HCT116 (cell line): ENCODE results near the gene CRIM1. TPM values are rescaled to one million over a fixed set of nuclear protein-coding genes. Genes with fewer than 3 reads are reported as not detected.

Experiments
- ATAC-seq: fragments of 200-7000 bp; cut with Tn5 transposase; 2 replicates; pipeline ENCODE4 v1.9.1; 2020; ENCODE audit warnings: mild to moderate bottlenecking, moderate library complexity
- BruUV-seq: library from RNA; stranded (reverse); fragments of 400-500 nt; replicated peaks from 2 replicates; lab custom pipeline; 2021; lab: Mats Ljungman, UMichigan
- CTCF ChIA-PET: fragments of 300-600 bp; sonication (Branson Sonifier 250); formaldehyde crosslinking; loops from one replicate; lab custom pipeline; 2021; ENCODE audit warnings: antibody characterized with exemption; lab: Charles Lee
- POLR2A ChIA-PET: fragments of 300-600, 350-600 bp; sonication (Branson Sonifier 250); formaldehyde crosslinking; loops from one replicate; lab custom pipeline; 2021; ENCODE audit warnings: antibody characterized with exemption; lab: Charles Lee
- RAD21 ChIA-PET, 2 experiments: fragments of 300-600 bp; sonication (Branson Sonifier 250); formaldehyde crosslinking; loops; one replicate each; lab custom pipeline; 2023; ENCODE audit warnings: low total read pairs in 2 of 2; ENCODE audit not compliant: uncharacterized antibody in 2 of 2, unreplicated experiment in 2 of 2, low non-redundant PET in 1 of 2; lab: Charles Lee
- DNase-seq: peaks from one replicate; pipeline ENCODE4 v3.0.0-alpha.2; 2010; ENCODE audit warnings: low read depth, low spot score
- H2AFZ ChIP-seq: fragments of 200-600 bp; shearing (Covaris generic), sonication (generic); 2 replicates; pipeline ENCODE4 v1.6.1; 2017; ENCODE audit warnings: low read depth, mixed run types, mixed read lengths, antibody characterized with exemption, low read length; ENCODE audit not compliant: poor library complexity, severe bottlenecking
- H3K27ac ChIP-seq: 2 replicates; pipeline ENCODE4 v1.5.1; 2012; ENCODE audit warnings: low read depth, low read length
- H3K27me3 ChIP-seq: fragments of 200-600 bp; sonication (generic); 2 replicates; pipeline ENCODE4 v1.6.1; 2016; ENCODE audit warnings: mixed run types, low read length, mixed read lengths; ENCODE audit not compliant: insufficient read depth
- H3K36me3 ChIP-seq, 2 experiments: fragments of 200-500 bp in 1 of 2; fragments of 200-600 bp in 1 of 2; sonication (Bioruptor generic) in 1 of 2; sonication (generic) in 1 of 2; 2 replicates each; pipeline versions ENCODE4 v1.5.1 to v1.6.1; 2014 to 2016; ENCODE audit warnings: low read length in 2 of 2, inconsistent platforms in 1 of 2, mixed read lengths in 1 of 2, mixed run types in 1 of 2; ENCODE audit not compliant: insufficient read depth in 2 of 2, control insufficient read depth in 1 of 2
- H3K4me1 ChIP-seq, 2 experiments: fragments of 200-600 bp in 1 of 2; sonication (generic) in 1 of 2; 2 replicates each; pipeline versions ENCODE4 v1.5.1 to v1.6.1; 2012 to 2017; ENCODE audit warnings: low read length in 2 of 2, inconsistent platforms in 1 of 2, mild to moderate bottlenecking in 1 of 2, mixed read lengths in 1 of 2, mixed run types in 1 of 2, moderate library complexity in 1 of 2; ENCODE audit not compliant: insufficient read depth in 2 of 2, control insufficient read depth in 1 of 2
- H3K4me2 ChIP-seq: fragments of 200-600 bp; sonication (generic); 2 replicates; pipeline ENCODE4 v1.6.1; 2017; ENCODE audit warnings: mixed run types, low read length, mixed read lengths
- H3K4me3 ChIP-seq, 2 experiments: fragments of 200-600 bp in 1 of 2; sonication (generic) in 1 of 2; replicated peaks in 1 of 2; 2 replicates each; pipeline ENCODE4 v1.5.1; 2011 to 2016; ENCODE audit warnings: low read length in 2 of 2, control low read depth in 1 of 2, low read depth in 1 of 2, mild to moderate bottlenecking in 1 of 2, mixed read lengths in 1 of 2, mixed run types in 1 of 2
- H3K79me2 ChIP-seq: fragments of 200-600 bp; sonication (generic); 2 replicates; pipeline ENCODE4 v1.6.1; 2017; ENCODE audit warnings: mild to moderate bottlenecking, mixed run types, low read length, moderate library complexity, mixed read lengths; ENCODE audit not compliant: insufficient read depth
- H3K9ac ChIP-seq: fragments of 200-600 bp; sonication (generic); 2 replicates; pipeline ENCODE4 v1.6.1; 2016; ENCODE audit warnings: low read length, mixed read lengths
- H3K9me2 ChIP-seq: fragments of 200-600 bp; sonication (generic), shearing (Covaris generic); 2 replicates; pipeline ENCODE4 v1.6.1; 2017; ENCODE audit warnings: mixed run types, mild to moderate bottlenecking, moderate library complexity; ENCODE audit not compliant: insufficient read depth
- H3K9me3 ChIP-seq, 2 experiments: fragments of 200-500 bp in 1 of 2; fragments of 200-600 bp in 1 of 2; sonication (Bioruptor generic) in 1 of 2; sonication (generic) in 1 of 2; 2 replicates each; pipeline ENCODE4 v1.6.1; 2014 to 2017; ENCODE audit warnings: low read length in 2 of 2, mixed read lengths in 2 of 2, inconsistent platforms in 1 of 2, low read depth in 1 of 2, mild to moderate bottlenecking in 1 of 2, mixed run types in 1 of 2, moderate library complexity in 1 of 2; ENCODE audit not compliant: control insufficient read depth in 1 of 2, insufficient read depth in 1 of 2
- H4K20me1 ChIP-seq: fragments of 200-600 bp; sonication (generic), shearing (Covaris generic); 2 replicates; pipeline ENCODE4 v1.6.1; 2017; ENCODE audit warnings: mixed run types, mild to moderate bottlenecking, moderate library complexity; ENCODE audit not compliant: insufficient read depth
- CBX3 ChIP-seq: IDR thresholded peaks from 2 replicates; pipeline ENCODE4 v1.6.1; 2012; ENCODE audit warnings: low read depth
- CEBPB ChIP-seq: IDR thresholded peaks from 2 replicates; pipeline ENCODE4 v1.6.1; 2012; ENCODE audit warnings: low read depth
- EGR1 ChIP-seq: IDR thresholded peaks from 2 replicates; pipeline ENCODE4 v1.6.1; 2012; ENCODE audit warnings: low read depth
- ELF1 ChIP-seq: IDR thresholded peaks from 2 replicates; pipeline ENCODE4 v1.6.1; 2012; ENCODE audit warnings: low read depth, borderline replicate concordance
- EZH2phosphoT487 ChIP-seq: fragments of 200-600 bp; IDR thresholded peaks from 2 replicates; pipeline ENCODE4 v1.6.1; 2018; ENCODE audit warnings: antibody characterized with exemption, borderline replicate concordance
- FOSL1 ChIP-seq: IDR thresholded peaks from 2 replicates; pipeline ENCODE4 v1.6.1; 2012; ENCODE audit warnings: low read depth
- JUND ChIP-seq: IDR thresholded peaks from 2 replicates; pipeline ENCODE4 v1.6.1; 2012
- MAX ChIP-seq: IDR thresholded peaks from 2 replicates; pipeline ENCODE4 v1.6.1; 2012
- POLR2A ChIP-seq: IDR thresholded peaks from 2 replicates; pipeline ENCODE4 v1.7.0; 2011; ENCODE audit warnings: borderline replicate concordance; ENCODE audit not compliant: insufficient read depth, insufficient read length; ENCODE audit errors: extremely low read depth
- POLR2AphosphoS5 ChIP-seq: IDR thresholded peaks from 2 replicates; pipeline ENCODE4 v1.6.1; 2011; ENCODE audit warnings: mild to moderate bottlenecking, low read depth, low read length, moderate library complexity
- REST ChIP-seq: IDR thresholded peaks from 2 replicates; pipeline ENCODE4 v1.6.1; 2012; ENCODE audit warnings: low read depth
- SIN3A ChIP-seq: IDR thresholded peaks from 2 replicates; pipeline ENCODE4 v1.6.1; 2012; ENCODE audit warnings: low read depth
- SRF ChIP-seq: IDR thresholded peaks from 2 replicates; pipeline ENCODE4 v1.6.1; 2012; ENCODE audit warnings: low read depth
- TCF7L2 ChIP-seq: IDR thresholded peaks from 2 replicates; pipeline ENCODE4 v1.7.0; 2011; ENCODE audit warnings: borderline replicate concordance, inconsistent platforms; ENCODE audit not compliant: insufficient read depth, insufficient read length; ENCODE audit errors: extremely low read depth
- ZBTB33 ChIP-seq: IDR thresholded peaks from 2 replicates; pipeline ENCODE4 v1.6.1; 2011; ENCODE audit warnings: mild to moderate bottlenecking, low read length, moderate library complexity; ENCODE audit not compliant: insufficient replicate concordance; ENCODE audit errors: extremely low read depth
- ZFX ChIP-seq: fragments of 450-650 bp; IDR thresholded peaks from 2 replicates; pipeline ENCODE4 v1.6.1; 2017
- intact Hi-C: fragments of 100-400 bp; cut with micrococcal nuclease; formaldehyde crosslinking; loops from 2 replicates; pipeline ENCODE4 v1.10.0; 2022
- total RNA-seq: library from RNA; stranded (reverse); gene quantifications from one replicate; pipeline ENCODE4 v1.2.1, GENCODE V29; 2021; ENCODE audit not compliant: unreplicated experiment

CRIM1 gene
- total RNA-seq, 1 experiment from 2014 or later, result 27.2 TPM

GRCh38 chr2:36376319-36376765 lies 20.8 kb downstream of the CRIM1 start:
- TF ChIP-seq ELF1 (no peak), FOSL1 (no peak), CEBPB (no peak), ZFX (no peak), EGR1 (no peak), JUND (no peak), SIN3A (no peak), POLR2AphosphoS5 (no peak), TCF7L2 (no peak), SRF (no peak), EZH2phosphoT487 (no peak), ZBTB33 (no peak), CBX3 (no peak), MAX (no peak), REST (no peak), POLR2A (no peak)
- H3K9me3 ChIP-seq, result no peaks in the 10 kb centered on the region
- H3K27me3 ChIP-seq, result no peaks in the 10 kb centered on the region
- H3K27ac ChIP-seq, result no peak overlapping the region
- peak overlapping the region; percentile 1 for H3K9ac ChIP-seq
- ATAC-seq (no peak), DNase-seq (no peak)
- H3K9me2 ChIP-seq, result no peaks in the 10 kb centered on the region
- H2AFZ ChIP-seq, result no peak overlapping the region
- no peaks in the 10 kb centered on the region for H4K20me1 ChIP-seq
- H3K36me3 ChIP-seq, result no peaks in the 10 kb centered on the region
- peaks cover 72% of the 10 kb centered on the region for H3K79me2 ChIP-seq
- intact Hi-C loops, result no loop called here
- ChIA-PET RAD21 (no interaction called here), POLR2A (interaction anchor here (1.0 kb wide), 1 partner anchor 20 kb away, joined by 3 read pairs; no protein-coding TSS in a partner anchor), CTCF (interaction anchor here (1.1 to 2.0 kb wide), 4 partner anchors 9 to 394 kb away, joined by 3 to 10 read pairs (median 6); no protein-coding TSS in a partner anchor)
- H3K4me3 ChIP-seq, result no peak overlapping the region
- peaks cover 58 to 84% of the 10 kb centered on the region in 2 experiments for H3K4me1 ChIP-seq
- no TSS peak for BruUV-seq
- peak overlapping the region; percentile 59 for H3K4me2 ChIP-seq
